Fibroblast of skin of back (primary cell): Measurements from ENCODE around the gene LRCH3.
"Not testable (repeated sequence)": the region's sequence is repeated elsewhere in the genome, so short reads cannot be mapped to it uniquely, and the experiment has no call there.

Source experiments
- DNase-seq: peaks from one replicate; pipeline ENCODE4 v3.0.0-alpha.2; 2013

LRCH3 gene

GRCh38 chr3:197836244-197836643 is 45.2 kb downstream of the LRCH3 start:
- no peak for DNase-seq

DNA sequence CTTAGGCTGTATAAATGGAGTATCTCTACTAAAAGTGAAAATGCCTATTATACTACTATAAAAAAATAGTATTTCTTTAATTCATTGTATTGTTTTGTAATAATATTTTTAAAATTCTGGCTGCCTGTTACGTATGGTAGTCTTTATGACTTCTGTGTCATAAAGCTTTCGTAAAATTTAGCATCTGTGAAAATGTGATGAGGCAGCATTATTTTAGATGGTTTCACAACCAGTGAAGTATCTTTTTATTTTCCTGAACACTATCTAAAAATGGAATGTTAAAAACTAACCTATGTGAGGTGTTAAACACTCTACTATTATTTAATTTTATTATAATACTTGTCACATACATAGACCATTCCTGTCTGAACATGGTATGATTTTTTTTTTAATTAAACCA is 46.2 kb downstream of the LRCH3 start:
- no peak for DNase-seq

DNA sequence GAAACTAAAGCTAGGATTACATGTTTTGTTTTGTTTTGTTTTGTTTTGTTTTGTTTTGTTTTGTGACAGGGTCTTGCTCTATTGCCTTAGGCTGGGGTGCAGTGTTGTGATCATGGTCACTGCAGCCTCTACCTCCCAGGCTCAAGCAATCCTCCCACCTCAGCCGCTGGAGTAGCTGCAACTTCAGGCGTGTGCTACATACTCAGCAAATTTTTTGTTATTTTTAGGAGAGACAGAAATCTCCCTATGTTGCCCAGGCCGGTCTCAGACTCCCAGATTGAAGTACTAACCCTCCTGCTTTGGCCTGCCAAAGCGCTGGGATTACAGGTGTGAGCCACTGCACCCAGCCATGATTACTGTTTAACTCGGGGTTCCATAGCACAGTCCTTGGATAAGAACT is 50.7 kb downstream of the LRCH3 start:
- DNase-seq: no peak

- DNase-seq: no peak
Measured at GRCh38 chr3:197846491-197846890, 55.4 kb downstream of the LRCH3 start.

GRCh38 chr3:197847866-197848401 is 56.9 kb downstream of the LRCH3 start:
- DNase-seq: no peak

- peak; percentile 98 for DNase-seq
Measured at GRCh38 chr3:197854596-197855343, 63.7 kb downstream of the LRCH3 start.

DNA sequence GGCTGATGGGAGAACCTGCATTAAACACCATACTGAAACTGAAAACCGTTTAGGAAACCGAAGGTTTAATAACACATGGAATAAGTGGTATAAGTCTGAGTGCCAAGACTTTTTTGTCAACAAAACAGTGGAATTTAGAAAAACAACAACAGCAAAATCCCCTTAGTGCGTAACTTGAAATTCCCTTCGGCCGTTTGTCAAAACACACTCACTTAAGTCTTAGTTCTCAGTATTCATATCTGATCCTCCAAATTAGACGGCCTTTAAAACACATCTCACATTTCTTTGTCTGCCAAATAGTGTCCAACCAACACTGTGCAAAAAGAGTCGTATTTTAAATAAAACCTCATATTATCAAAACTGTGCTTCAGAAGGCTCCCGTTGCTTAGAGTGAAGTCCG is 64.5 kb downstream of the LRCH3 start:
- DNase-seq: no peak

DNA sequence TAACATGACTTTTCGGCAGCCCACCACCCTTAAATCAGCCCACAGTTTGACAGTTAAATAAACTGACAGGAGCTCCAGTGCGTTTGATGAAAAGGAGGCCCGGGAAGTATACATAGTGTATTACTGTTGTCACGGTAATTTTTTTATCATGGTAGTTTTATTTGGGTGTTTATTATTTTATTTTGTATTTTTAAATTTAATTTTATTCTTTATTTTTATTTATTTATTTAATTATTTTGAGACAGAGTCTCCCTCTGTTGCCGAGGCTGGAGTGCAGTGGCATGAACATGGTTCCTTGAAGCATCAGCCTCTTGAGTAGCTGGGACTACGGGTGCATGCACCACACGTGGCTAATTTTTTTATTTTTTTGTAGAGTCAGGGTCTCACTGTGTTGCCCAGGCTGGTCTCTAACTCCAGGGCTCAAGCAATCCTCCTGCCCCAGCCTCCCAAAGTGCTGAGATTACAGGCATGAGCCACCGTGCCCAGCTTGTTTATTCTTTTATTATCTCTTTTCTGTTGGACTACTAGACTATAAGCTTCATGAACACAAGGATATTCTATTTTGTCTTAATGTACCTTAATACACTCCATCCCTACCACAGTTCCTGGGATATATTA is 65.3 kb downstream of the LRCH3 start:
- no peak for DNase-seq

GRCh38 chr3:197858133-197858532 is 67.1 kb downstream of the LRCH3 start:
- no peak for DNase-seq

- no peak for DNase-seq
Measured at GRCh38 chr3:197858598-197858997, 67.5 kb downstream of the LRCH3 start.

DNA sequence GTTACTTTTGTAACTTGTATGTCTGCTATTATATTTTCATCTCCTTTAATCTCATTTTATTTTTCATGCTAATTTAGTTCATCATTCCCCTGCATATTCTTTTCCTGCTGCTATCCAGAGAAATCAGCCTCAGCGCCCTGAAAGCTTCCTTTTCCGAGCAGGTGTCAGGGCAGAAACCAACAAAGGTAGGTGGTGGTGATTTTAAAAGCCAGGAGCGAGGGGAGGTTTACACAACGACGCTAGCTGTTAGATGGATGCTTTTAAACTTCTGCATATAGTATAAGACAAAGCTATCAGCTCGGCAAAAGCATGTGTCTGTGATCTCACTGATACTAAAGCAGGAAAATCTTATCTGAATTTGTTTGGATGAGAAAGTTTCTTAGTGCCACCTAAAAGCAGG is 75.0 kb downstream of the LRCH3 start:
- DNase-seq: no peak

DNA sequence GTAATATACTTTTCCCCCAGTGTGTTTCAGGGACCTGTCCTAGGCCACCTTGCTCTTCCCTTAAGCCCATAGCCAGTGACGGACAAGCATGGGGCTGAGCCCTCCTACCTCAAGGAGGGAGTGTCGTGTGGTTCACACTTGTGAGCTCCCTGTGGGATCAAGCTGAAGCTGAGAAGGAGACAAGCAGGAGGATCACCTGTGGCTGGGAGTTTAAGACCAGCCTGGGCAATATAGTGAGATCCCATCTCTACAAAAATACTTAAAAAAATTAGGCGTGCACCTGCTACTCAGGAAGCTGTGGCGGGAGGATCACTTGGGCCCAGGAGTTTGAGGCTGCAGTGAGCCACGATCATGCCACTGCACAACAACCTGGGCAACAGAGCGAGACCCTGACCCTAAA is 82.3 kb downstream of the LRCH3 start:
- DNase-seq: no peak

- no peak for DNase-seq
Measured at GRCh38 chr3:197874064-197874463, 83.0 kb downstream of the LRCH3 start.

GRCh38 chr3:197874653-197875052 is 83.6 kb downstream of the LRCH3 start:
- no peak for DNase-seq

- no peak for DNase-seq
Measured at GRCh38 chr3:197877902-197878301, 86.8 kb downstream of the LRCH3 start.

- no peak for DNase-seq
Measured at GRCh38 chr3:197878427-197878826, 87.4 kb downstream of the LRCH3 start.

DNA sequence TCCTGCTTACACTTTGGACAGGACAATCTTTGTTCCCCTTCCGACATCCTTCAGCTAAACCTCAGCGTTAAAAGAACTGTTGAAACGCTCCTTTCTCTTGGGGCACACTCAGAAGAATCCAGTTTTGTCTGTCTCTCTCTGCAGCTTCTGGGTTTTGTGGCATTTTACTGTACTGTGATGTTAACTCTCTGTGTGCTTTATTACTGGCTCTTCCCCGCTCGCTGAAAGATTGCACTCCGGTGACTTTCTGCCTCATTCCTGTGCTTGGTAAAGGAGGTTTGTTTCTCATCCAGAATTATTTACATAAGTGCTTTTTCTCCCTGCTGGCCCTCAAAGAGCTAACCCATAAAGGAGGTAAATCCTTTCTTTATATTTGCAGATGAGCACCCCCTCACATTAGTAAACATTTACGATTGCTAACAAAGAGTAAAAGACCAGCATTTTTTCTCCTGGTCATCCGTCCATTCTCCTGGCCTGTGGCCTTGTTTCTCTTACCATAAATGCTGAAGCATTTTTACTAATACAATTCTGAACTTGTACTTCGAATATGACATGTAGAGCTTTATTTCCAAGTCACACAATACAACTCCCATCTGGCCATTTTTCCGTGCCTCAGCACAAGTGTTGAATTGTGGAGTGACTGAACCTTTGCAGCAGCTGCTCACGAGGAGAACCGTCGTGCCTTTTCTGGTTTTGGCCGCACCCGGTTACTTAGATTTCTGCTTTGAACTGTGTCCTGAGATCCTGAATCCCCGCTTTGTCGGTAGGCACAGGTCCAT is 89.6 kb downstream of the LRCH3 start:
- no peak for DNase-seq

DNA sequence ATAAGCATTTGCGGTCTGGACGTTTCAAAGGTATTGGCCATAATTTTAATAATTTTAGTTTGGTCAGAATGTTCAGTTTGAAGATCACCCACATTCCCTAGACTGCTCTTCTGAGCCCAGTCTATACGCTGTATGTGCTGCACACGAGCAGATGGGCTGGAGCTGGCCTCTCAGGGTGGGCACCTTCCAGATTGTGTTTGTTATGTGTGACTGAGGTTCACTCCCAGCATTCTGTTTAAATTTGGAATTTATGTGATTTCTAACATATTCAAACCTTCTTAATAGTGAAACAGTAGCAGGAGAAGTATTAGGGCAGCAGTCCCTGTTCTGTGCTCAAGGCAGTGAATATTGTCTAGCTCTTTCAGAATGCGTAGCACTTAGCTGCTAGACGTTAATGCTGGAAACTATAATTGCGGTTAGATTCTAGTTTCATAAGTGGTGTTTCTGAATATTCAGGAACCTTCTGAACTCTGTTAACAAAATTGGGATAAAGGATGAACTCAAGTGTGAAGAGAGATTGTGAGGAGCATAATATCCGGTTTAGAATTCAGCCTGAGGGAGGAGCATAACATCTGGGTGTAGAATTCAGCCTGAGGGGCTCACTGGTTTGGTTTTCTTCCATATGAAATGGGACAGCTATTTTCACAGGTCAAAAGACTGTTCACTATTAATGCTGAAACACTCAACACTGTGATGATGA is 90.4 kb downstream of the LRCH3 start:
- DNase-seq: no peak

GRCh38 chr3:197881970-197882338 is 90.9 kb downstream of the LRCH3 start:
- DNase-seq: no peak

- no peak for DNase-seq
Measured at GRCh38 chr3:197882586-197882985, 91.5 kb downstream of the LRCH3 start.

DNA sequence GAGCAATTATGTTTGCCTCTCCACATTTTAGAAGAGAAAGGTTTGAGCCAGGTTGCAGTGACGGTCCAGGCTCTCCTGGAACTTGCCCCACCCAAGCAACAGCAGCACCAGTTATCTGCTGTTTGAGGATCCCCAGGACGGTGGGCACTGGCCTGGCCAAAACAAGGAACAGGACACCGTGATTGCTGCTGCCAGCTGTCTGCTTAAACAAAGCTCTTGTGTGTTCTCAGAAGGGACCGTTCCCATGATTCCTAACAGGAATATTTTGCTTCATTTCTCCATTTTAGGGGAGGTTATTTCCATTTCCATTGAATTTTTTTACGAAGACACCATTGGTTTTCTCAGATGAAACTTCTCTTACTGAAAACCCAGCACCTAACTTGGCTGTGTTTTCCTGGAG is 92.5 kb downstream of the LRCH3 start:
- DNase-seq: no peak

GRCh38 chr3:197884330-197884729 is 93.3 kb downstream of the LRCH3 start:
- not testable (repeated sequence) for DNase-seq

DNA sequence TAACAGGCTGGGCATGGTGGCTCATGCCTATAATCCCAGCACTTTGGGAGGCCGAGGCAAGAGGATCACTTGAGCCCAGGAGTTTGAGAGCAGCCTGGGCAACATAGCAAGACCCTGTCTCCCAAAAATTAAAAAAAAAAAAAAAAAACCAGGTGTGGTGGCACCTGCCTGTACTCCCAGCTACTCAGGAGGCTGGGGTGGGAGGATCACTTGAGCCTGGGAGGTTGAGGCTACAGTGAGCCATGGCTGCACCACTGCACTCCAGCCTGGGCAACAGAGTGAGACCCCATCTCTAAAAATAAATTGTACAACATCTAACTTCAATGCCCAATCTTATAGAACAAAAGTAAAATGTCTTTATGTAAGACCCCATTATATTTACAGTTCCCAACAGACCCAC is 95.0 kb downstream of the LRCH3 start:
- not testable (repeated sequence) for DNase-seq
